SU-DHL-6 (cell line): Measurements from ENCODE around the gene ANKHD1.

Source experiments
- CTCF ChIP-seq: fragments of 200-600 bp; sonication (generic); IDR thresholded peaks from one replicate; pipeline ENCODE4 v1.5.1; 2017; ENCODE audit warnings: antibody characterized with exemption, mild to moderate bottlenecking, low read length, moderate library complexity; ENCODE audit not compliant: insufficient read depth, poor library complexity, severe bottlenecking
- EZH2phosphoT487 ChIP-seq: fragments of 200-600 bp; sonication (generic), shearing (Covaris generic); conservative IDR thresholded peaks from 2 replicates; pipeline ENCODE4 v1.6.1; 2018; ENCODE audit warnings: mild to moderate bottlenecking, antibody characterized with exemption, low read length, moderate library complexity, mixed read lengths

- TF ChIP-seq CTCF (no peak), EZH2phosphoT487 (no peak)
Measured at GRCh38 chr5:140524003-140524402, 122.4 kb downstream of the ANKHD1 start.
